Hepatocyte (in vitro differentiated cells): ENCODE measurements around the gene CAD. TPM values are rescaled to one million over a fixed set of nuclear protein-coding genes. Genes with fewer than 3 reads are reported as not detected.

Source experiments
- DNase-seq: peaks from one replicate; pipeline ENCODE4 v3.0.0-alpha.2; 2016; ENCODE audit warnings: low spot score
- H2AFZ ChIP-seq: fragments of 200-600 bp; sonication (generic); 2 replicates; pipeline ENCODE4 v1.6.0; 2016; ENCODE audit warnings: antibody characterized with exemption, mild to moderate bottlenecking
- H3K27ac ChIP-seq: fragments of 200-600 bp; sonication (generic); 2 replicates; pipeline ENCODE4 v1.5.1; 2016; ENCODE audit warnings: mild to moderate bottlenecking
- H3K27me3 ChIP-seq: fragments of 200-600 bp; sonication (generic); 2 replicates; pipeline ENCODE4 v1.6.1; 2016
- H3K36me3 ChIP-seq: fragments of 200-600 bp; sonication (generic); replicated peaks from 2 replicates; pipeline ENCODE4 v1.5.1; 2016; ENCODE audit warnings: low read depth; ENCODE audit not compliant: insufficient read depth
- H3K4me1 ChIP-seq: fragments of 200-600 bp; sonication (generic); 2 replicates; pipeline ENCODE4 v1.5.1; 2016; ENCODE audit warnings: mild to moderate bottlenecking, moderate library complexity; ENCODE audit not compliant: insufficient read depth
- H3K4me2 ChIP-seq: fragments of 200-600 bp; sonication (generic); 2 replicates; pipeline ENCODE4 v1.6.0; 2016
- H3K4me3 ChIP-seq: fragments of 200-600 bp; sonication (generic); 2 replicates; pipeline ENCODE4 v1.5.1; 2016; ENCODE audit warnings: mild to moderate bottlenecking
- H3K79me2 ChIP-seq: fragments of 200-600 bp; sonication (generic); 2 replicates; pipeline ENCODE4 v1.6.0; 2017; ENCODE audit warnings: mild to moderate bottlenecking
- H3K9me2 ChIP-seq: fragments of 200-600 bp; sonication (generic); replicated peaks from 2 replicates; pipeline ENCODE4 v1.6.0; 2017; ENCODE audit warnings: mild to moderate bottlenecking; ENCODE audit not compliant: insufficient read depth
- H3K9me3 ChIP-seq: fragments of 200-600 bp; sonication (generic); 2 replicates; pipeline ENCODE4 v1.5.1; 2016; ENCODE audit warnings: low read depth, mild to moderate bottlenecking
- H4K20me1 ChIP-seq: fragments of 200-600 bp; sonication (generic); 2 replicates; pipeline ENCODE4 v1.6.0; 2016; ENCODE audit warnings: mild to moderate bottlenecking; ENCODE audit not compliant: insufficient read depth, poor library complexity, severe bottlenecking
- EZH2 ChIP-seq: fragments of 200-600 bp; sonication (generic); IDR thresholded peaks from 2 replicates; pipeline ENCODE4 v1.6.1; 2016; ENCODE audit warnings: antibody characterized with exemption, mild to moderate bottlenecking, borderline replicate concordance
- EZH2phosphoT487 ChIP-seq: fragments of 200-600 bp; sonication (generic); IDR thresholded peaks from one replicate; pipeline ENCODE4 v1.6.1; 2018; ENCODE audit warnings: antibody characterized with exemption, mild to moderate bottlenecking, low read depth, moderate library complexity; ENCODE audit not compliant: unreplicated experiment, severe bottlenecking
- WGBS: methylation state at CpG from one replicate; pipeline ENCODE4 v1.1.6; 2016; ENCODE audit warnings: low lambda C conversion rate; ENCODE audit errors: missing lambda C conversion rate; 5-methylcytosine and 5-hydroxymethylcytosine counted together
- polyA plus RNA-seq: library from polyadenylated mRNA; unstranded; fragments of >200 nt; fragmentation: Nextera tagmentation; extraction: Ambion mirVana; gene quantifications from 2 replicates; pipeline ENCODE4 v1.2.1, GENCODE V29; 2016
- total RNA-seq: library from RNA; depleted of rRNA; stranded (reverse); fragments of >200 nt; gene quantifications from 2 replicates; pipeline ENCODE4 v1.2.3, GENCODE V29; 2014
- TF ChIP-seq, protein P1 (sequence below): fragments of 200-600 bp; sonication (generic); IDR thresholded peaks from 2 replicates; pipeline ENCODE4 v1.5.1; 2016; ENCODE audit warnings: antibody characterized with exemption, mild to moderate bottlenecking; ENCODE audit not compliant: poor library complexity

Gene CAD
- total and polyA plus RNA-seq, 2 experiments from 2014 or later = 16.6 to 20.7 TPM

- H3K27me3 ChIP-seq = no peaks in the 10 kb centered on the region
- no peaks in the 10 kb centered on the region for H3K79me2 ChIP-seq
- no peak for DNase-seq
- H3K4me1 ChIP-seq = peaks cover 2% of the 10 kb centered on the region
- H4K20me1 ChIP-seq = no peaks in the 10 kb centered on the region
- no peak overlapping the region for H2AFZ ChIP-seq
- H3K4me2 ChIP-seq = no peak overlapping the region
- H3K9me2 ChIP-seq = no peaks in the 10 kb centered on the region
- H3K27ac ChIP-seq = no peak overlapping the region
- 93% methylated on average over 9 of the region's 9 CpGs for WGBS
- no peak for TF ChIP-seq EZH2phosphoT487
- TF ChIP-seq EZH2 = no peak
- TF ChIP-seq, protein P1, sequence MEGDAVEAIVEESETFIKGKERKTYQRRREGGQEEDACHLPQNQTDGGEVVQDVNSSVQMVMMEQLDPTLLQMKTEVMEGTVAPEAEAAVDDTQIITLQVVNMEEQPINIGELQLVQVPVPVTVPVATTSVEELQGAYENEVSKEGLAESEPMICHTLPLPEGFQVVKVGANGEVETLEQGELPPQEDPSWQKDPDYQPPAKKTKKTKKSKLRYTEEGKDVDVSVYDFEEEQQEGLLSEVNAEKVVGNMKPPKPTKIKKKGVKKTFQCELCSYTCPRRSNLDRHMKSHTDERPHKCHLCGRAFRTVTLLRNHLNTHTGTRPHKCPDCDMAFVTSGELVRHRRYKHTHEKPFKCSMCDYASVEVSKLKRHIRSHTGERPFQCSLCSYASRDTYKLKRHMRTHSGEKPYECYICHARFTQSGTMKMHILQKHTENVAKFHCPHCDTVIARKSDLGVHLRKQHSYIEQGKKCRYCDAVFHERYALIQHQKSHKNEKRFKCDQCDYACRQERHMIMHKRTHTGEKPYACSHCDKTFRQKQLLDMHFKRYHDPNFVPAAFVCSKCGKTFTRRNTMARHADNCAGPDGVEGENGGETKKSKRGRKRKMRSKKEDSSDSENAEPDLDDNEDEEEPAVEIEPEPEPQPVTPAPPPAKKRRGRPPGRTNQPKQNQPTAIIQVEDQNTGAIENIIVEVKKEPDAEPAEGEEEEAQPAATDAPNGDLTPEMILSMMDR = no peak
- no peaks in the 10 kb centered on the region for H3K9me3 ChIP-seq
- H3K36me3 ChIP-seq = no peaks in the 10 kb centered on the region
- H3K4me3 ChIP-seq = no peak overlapping the region
Measured at GRCh38 chr2:27203741-27204140, 13.4 kb upstream of the CAD start.

DNA sequence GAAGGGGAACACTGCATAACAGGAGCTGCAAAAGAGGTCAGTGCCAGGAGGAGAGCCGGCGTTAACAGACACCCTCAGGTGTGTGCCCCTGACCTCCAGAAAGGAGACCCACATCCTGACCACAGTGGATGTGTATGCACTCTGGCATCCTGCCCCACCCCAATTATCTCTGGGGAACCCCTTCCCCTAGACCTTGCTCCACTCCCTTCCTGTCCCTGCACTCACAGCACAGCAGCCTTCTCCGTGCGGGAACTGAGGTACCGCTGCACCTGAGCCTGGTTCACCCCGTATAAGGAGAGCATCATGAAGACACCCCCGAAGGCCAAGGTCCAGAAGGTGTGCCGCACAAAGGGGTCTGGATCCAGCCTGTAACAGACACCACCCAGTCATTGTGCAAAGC lies 12.6 kb upstream of the CAD start:
- no peaks in the 10 kb centered on the region for H4K20me1 ChIP-seq
- no peaks in the 10 kb centered on the region for H3K36me3 ChIP-seq
- no peaks in the 10 kb centered on the region for H3K9me2 ChIP-seq
- no peak overlapping the region for H2AFZ ChIP-seq
- no peak overlapping the region for H3K27ac ChIP-seq
- TF ChIP-seq, protein P1 = no peak
- TF ChIP-seq EZH2phosphoT487 (no peak), EZH2 (no peak)
- WGBS = 99% methylated on average over 8 of the region's 8 CpGs
- H3K4me2 ChIP-seq = no peak overlapping the region
- no peak overlapping the region for H3K4me3 ChIP-seq
- H3K79me2 ChIP-seq = no peaks in the 10 kb centered on the region
- no peaks in the 10 kb centered on the region for H3K27me3 ChIP-seq
- DNase-seq = no peak
- H3K4me1 ChIP-seq = peaks cover 6% of the 10 kb centered on the region
- H3K9me3 ChIP-seq = no peaks in the 10 kb centered on the region

DNA sequence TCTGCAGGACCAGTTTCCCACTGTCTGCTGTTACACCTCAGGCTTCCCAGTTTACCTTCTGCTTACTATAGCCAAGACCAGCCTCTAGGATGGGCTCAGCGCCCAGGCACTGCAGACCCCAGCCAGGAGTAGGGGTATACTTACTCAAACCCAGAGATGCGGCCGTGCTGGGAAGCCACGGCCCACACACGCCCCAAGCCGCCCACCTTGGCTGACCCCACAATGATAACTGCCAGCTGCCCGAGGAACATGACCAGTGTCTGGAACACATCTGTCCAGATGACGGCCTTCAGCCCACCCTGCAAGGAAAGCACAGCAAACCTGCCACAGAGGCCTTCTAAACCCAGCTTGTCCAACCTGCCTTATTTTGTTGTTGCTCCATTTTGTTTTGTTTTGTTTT lies 12.0 kb upstream of the CAD start:
- Histone ChIP-seq H3K36me3 (no peaks in the 10 kb centered on the region), H3K9me2 (no peaks in the 10 kb centered on the region), H4K20me1 (no peaks in the 10 kb centered on the region), H2AFZ (no peak overlapping the region), H3K4me3 (no peak overlapping the region), H3K9me3 (no peaks in the 10 kb centered on the region), H3K79me2 (no peaks in the 10 kb centered on the region), H3K27ac (no peak overlapping the region), H3K27me3 (no peaks in the 10 kb centered on the region), H3K4me1 (peaks cover 12% of the 10 kb centered on the region), H3K4me2 (no peak overlapping the region)
- TF ChIP-seq, protein P1 = no peak
- TF ChIP-seq EZH2phosphoT487 (no peak), EZH2 (no peak)
- DNase-seq = no peak
- WGBS = 72% methylated on average over 8 of the region's 8 CpGs

- H3K4me3 ChIP-seq = no peak overlapping the region
- no peaks in the 10 kb centered on the region for H4K20me1 ChIP-seq
- H3K27me3 ChIP-seq = no peaks in the 10 kb centered on the region
- no peak for DNase-seq
- no peaks in the 10 kb centered on the region for H3K9me3 ChIP-seq
- H3K4me1 ChIP-seq = peaks cover 22% of the 10 kb centered on the region
- TF ChIP-seq EZH2 (no peak), EZH2phosphoT487 (no peak)
- TF ChIP-seq, protein P1 = no peak
- no peak overlapping the region for H3K4me2 ChIP-seq
- H2AFZ ChIP-seq = no peak overlapping the region
- H3K9me2 ChIP-seq = no peaks in the 10 kb centered on the region
- no peaks in the 10 kb centered on the region for H3K36me3 ChIP-seq
- WGBS = 95% methylated on average over 6 of the region's 6 CpGs
- no peaks in the 10 kb centered on the region for H3K79me2 ChIP-seq
- H3K27ac ChIP-seq = no peak overlapping the region
Measured at GRCh38 chr2:27206346-27206745, 10.8 kb upstream of the CAD start.
